Gastroesophageal sphincter (tissue), 3 donors: ENCODE measurements around the gene SLC51B.

Experiments used
- EP300 ChIP-seq: sonication (generic); formaldehyde crosslinking; IDR thresholded peaks from one replicate; pipeline ENCODE4 v1.6.1; 2017; ENCODE audit warnings: antibody characterized with exemption, mild to moderate bottlenecking
- POLR2A ChIP-seq, 2 donors: fragments of 450-650 bp; IDR thresholded peaks; one replicate each; pipeline ENCODE4 v1.6.1; 2017; ENCODE audit warnings: antibody characterized with exemption in 2 of 2, mild to moderate bottlenecking in 2 of 2, moderate library complexity in 1 of 2
- POLR2AphosphoS5 ChIP-seq: sonication (generic); formaldehyde crosslinking; IDR thresholded peaks from one replicate; pipeline ENCODE4 v1.6.1; 2017; ENCODE audit warnings: antibody characterized with exemption
- TF ChIP-seq, protein P1 (sequence below), 4 experiments: fragments of 200-600 bp in 2 of 4; fragments of 450-650 bp in 2 of 4; sonication (generic) in 1 of 4; IDR thresholded peaks; one replicate each; pipeline ENCODE4 v1.5.1; 2017 to 2019; ENCODE audit warnings: antibody characterized with exemption in 4 of 4, mild to moderate bottlenecking in 2 of 4, moderate library complexity in 2 of 4

DNA sequence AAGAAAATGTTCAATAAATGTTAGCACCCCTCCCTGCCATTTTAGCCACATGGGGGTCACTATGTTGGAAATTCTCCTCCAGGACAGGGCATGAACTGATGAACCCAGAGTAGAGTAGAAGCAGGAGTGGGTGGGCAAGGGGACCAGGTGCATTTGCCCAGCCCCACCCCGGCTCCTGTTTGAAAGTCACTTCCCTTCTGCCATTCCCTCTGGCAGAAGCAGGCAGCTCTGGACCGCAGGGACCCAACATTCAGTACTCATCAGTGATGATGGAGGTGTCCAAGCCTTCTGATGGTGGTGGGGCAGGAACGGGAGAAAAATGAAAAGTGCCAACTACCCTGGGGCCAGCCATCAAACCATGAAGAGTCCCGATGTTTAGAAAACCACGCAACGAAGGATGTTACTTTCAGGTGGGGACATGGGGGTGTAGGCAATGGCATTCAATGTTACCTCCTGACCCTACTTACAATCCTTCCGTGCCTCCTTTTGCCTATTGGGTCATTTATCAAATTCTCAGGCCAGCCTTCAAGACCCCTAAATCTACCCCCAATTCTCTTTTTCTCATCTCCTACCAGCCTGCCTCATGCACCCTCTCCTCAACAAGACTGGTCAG lies 52.6 kb downstream of the SLC51B start:
- TF ChIP-seq POLR2A (IDR thresholded peaks at IDR 0.05) = no peak
- TF ChIP-seq, protein P1, sequence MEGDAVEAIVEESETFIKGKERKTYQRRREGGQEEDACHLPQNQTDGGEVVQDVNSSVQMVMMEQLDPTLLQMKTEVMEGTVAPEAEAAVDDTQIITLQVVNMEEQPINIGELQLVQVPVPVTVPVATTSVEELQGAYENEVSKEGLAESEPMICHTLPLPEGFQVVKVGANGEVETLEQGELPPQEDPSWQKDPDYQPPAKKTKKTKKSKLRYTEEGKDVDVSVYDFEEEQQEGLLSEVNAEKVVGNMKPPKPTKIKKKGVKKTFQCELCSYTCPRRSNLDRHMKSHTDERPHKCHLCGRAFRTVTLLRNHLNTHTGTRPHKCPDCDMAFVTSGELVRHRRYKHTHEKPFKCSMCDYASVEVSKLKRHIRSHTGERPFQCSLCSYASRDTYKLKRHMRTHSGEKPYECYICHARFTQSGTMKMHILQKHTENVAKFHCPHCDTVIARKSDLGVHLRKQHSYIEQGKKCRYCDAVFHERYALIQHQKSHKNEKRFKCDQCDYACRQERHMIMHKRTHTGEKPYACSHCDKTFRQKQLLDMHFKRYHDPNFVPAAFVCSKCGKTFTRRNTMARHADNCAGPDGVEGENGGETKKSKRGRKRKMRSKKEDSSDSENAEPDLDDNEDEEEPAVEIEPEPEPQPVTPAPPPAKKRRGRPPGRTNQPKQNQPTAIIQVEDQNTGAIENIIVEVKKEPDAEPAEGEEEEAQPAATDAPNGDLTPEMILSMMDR (IDR thresholded peaks at IDR 0.05) = no peak
- TF ChIP-seq POLR2AphosphoS5 = no peak
- no peak for TF ChIP-seq EP300
